ENCODE data around the gene ILKAP. TPM values are rescaled to one million over a fixed set of nuclear protein-coding genes. Genes with fewer than 3 reads are reported as not detected.

Gene ILKAP
- total and polyA plus RNA-seq, 2 donors (not counting 1 experiment from before 2014, with no cell fraction given), result 82.5 to 98.6 TPM

- ChIA-PET POLR2A (no interaction called here), CTCF (no interaction called here)
- no peak for ATAC-seq (ENCODE audit: low read depth)
- H3K27ac Mint-ChIP-seq, result no peak overlapping the region
- intact Hi-C loops (cut with micrococcal nuclease), result no loop called here
- H3K9me3 Mint-ChIP-seq (ENCODE audit: insufficient read depth), result no peaks in the 10 kb centered on the region
- TF ChIP-seq EZH2 (IDR thresholded peaks at IDR 0.05; ENCODE audit: borderline replicate concordance, insufficient read depth, low read depth, low read length, poor library complexity, severe bottlenecking) (no peak), CTCF (IDR thresholded peaks at IDR 0.05) (no peak)
- Histone ChIP-seq H3K4me2 (replicated peaks; ENCODE audit: low read depth, low read length, poor library complexity, severe bottlenecking) (peak overlapping the region; percentile 25), H3K9me3 (ENCODE audit: control extremely low read depth in 1 of 3, control insufficient read depth in 2 of 3, insufficient read depth in 1 of 3, low read length in 2 of 3) (peaks cover 0 to 12% (median 0%) of the 10 kb centered on the region in 3 donors), H3K79me2 (ENCODE audit: control insufficient read depth, insufficient read depth, low read length) (no peaks in the 10 kb centered on the region), H3K27ac (ENCODE audit: low read length in 2 of 2) (no peak overlapping the region), H3K4me1 (ENCODE audit: control insufficient read depth in 2 of 2, insufficient read depth in 2 of 2, low read length in 2 of 2) (peaks cover 16% of the 10 kb centered on the region in 2 donors), H3K9ac (ENCODE audit: low read length) (no peak overlapping the region), H3K4me3 (ENCODE audit: control extremely low read depth in 1 of 5, extremely low read depth in 1 of 5, insufficient read depth in 1 of 5, low read depth in 2 of 5, low read length in 4 of 5) (no peak overlapping the region), H2AFZ (ENCODE audit: insufficient read depth, low read depth, low read length, poor library complexity, severe bottlenecking) (no peak overlapping the region), H3K27me3 (replicated peaks in 1 of 4; ENCODE audit: control extremely low read depth in 1 of 4, control insufficient read depth in 3 of 4, insufficient read depth in 4 of 4, low read length in 3 of 4) (peaks cover 0 to 31% (median 8%) of the 10 kb centered on the region in 4 experiments), H3K36me3 (replicated peaks in 1 of 2; ENCODE audit: control extremely low read depth in 1 of 2, control insufficient read depth in 1 of 2, extremely low read depth in 1 of 2, insufficient read depth in 2 of 2, low read length in 1 of 2) (peaks cover 0 to 2% of the 10 kb centered on the region in 2 experiments), H4K20me1 (ENCODE audit: control insufficient read depth, insufficient read depth, low read length, poor library complexity, severe bottlenecking) (no peaks in the 10 kb centered on the region)
- peaks cover 21% of the 10 kb centered on the region for H3K27me3 Mint-ChIP-seq
- no peak overlapping the region for H3K4me3 Mint-ChIP-seq
- H3K4me1 Mint-ChIP-seq, result peaks cover 15% of the 10 kb centered on the region
- 5% methylated on average over 95 of the region's 95 CpGs for WGBS (ENCODE audit: insufficient coverage)
- no peak for DNase-seq
Measured at GRCh38 chr2:238163481-238164198, 39.9 kb downstream of the ILKAP start.

- Histone ChIP-seq H4K20me1 (ENCODE audit: control insufficient read depth, insufficient read depth, low read length, poor library complexity, severe bottlenecking) (no peaks in the 10 kb centered on the region), H3K27me3 (replicated peaks in 1 of 4; ENCODE audit: control extremely low read depth in 1 of 4, control insufficient read depth in 3 of 4, insufficient read depth in 4 of 4, low read length in 3 of 4) (peaks cover 0 to 35% (median 8%) of the 10 kb centered on the region in 4 experiments), H3K79me2 (ENCODE audit: control insufficient read depth, insufficient read depth, low read length) (no peaks in the 10 kb centered on the region), H3K4me1 (ENCODE audit: control insufficient read depth in 2 of 2, insufficient read depth in 2 of 2, low read length in 2 of 2) (peaks cover 16 to 19% of the 10 kb centered on the region in 2 donors), H3K4me2 (replicated peaks; ENCODE audit: low read depth, low read length, poor library complexity, severe bottlenecking) (no peak overlapping the region), H3K4me3 (ENCODE audit: control extremely low read depth in 1 of 5, extremely low read depth in 1 of 5, insufficient read depth in 1 of 5, low read depth in 2 of 5, low read length in 4 of 5) (no peak overlapping the region), H3K9me3 (ENCODE audit: control extremely low read depth in 1 of 3, control insufficient read depth in 2 of 3, insufficient read depth in 1 of 3, low read length in 2 of 3) (peaks cover 0 to 17% (median 0%) of the 10 kb centered on the region in 3 donors), H3K36me3 (replicated peaks in 1 of 2; ENCODE audit: control extremely low read depth in 1 of 2, control insufficient read depth in 1 of 2, extremely low read depth in 1 of 2, insufficient read depth in 2 of 2, low read length in 1 of 2) (no peaks in the 10 kb centered on the region), H3K27ac (ENCODE audit: low read length in 2 of 2) (no peak overlapping the region), H2AFZ (ENCODE audit: insufficient read depth, low read depth, low read length, poor library complexity, severe bottlenecking) (no peak overlapping the region), H3K9ac (ENCODE audit: low read length) (no peak overlapping the region)
- H3K27me3 Mint-ChIP-seq, result peaks cover 21% of the 10 kb centered on the region
- no peak for ATAC-seq (ENCODE audit: low read depth)
- no peak overlapping the region for H3K27ac Mint-ChIP-seq
- intact Hi-C loops (cut with micrococcal nuclease), result no loop called here
- DNase-seq, result no peak
- CTCF ChIA-PET, result interaction anchor here (0.9 kb wide), 1 partner anchor 10 kb away, joined by 3 read pairs; no protein-coding TSS in a partner anchor
- POLR2A ChIA-PET, result no interaction called here
- peaks cover 15% of the 10 kb centered on the region for H3K4me1 Mint-ChIP-seq
- WGBS (ENCODE audit: insufficient coverage), result 84% methylated on average over 10 of the region's 15 CpGs
- H3K9me3 Mint-ChIP-seq (ENCODE audit: insufficient read depth), result no peaks in the 10 kb centered on the region
- no peak overlapping the region for H3K4me3 Mint-ChIP-seq
- TF ChIP-seq CTCF (IDR thresholded peaks at IDR 0.05) (no peak), EZH2 (IDR thresholded peaks at IDR 0.05; ENCODE audit: borderline replicate concordance, insufficient read depth, low read depth, low read length, poor library complexity, severe bottlenecking) (no peak)
Measured at GRCh38 chr2:238162846-238163441, 40.6 kb downstream of the ILKAP start.
